Activated B cell treated with CpG ODN at 0.5 μM for 24 hours (primary cell): Measurements from ENCODE around the gene MARCHF4. TPM values are rescaled to one million over a fixed set of nuclear protein-coding genes. Genes with fewer than 3 reads are reported as not detected.

ENCODE experiments used
- ATAC-seq: fragments of 200-7000 bp; cut with Tn5 transposase; one replicate; pipeline ENCODE4 v1.10.0; 2021; ENCODE audit warnings: low read depth, mild to moderate bottlenecking, moderate library complexity
- CTCF ChIA-PET: fragments of 350-600 bp; sonication (Branson Sonifier 250); formaldehyde crosslinking; loops from one replicate; lab custom pipeline; 2021; ENCODE audit warnings: antibody characterized with exemption; lab: Charles Lee
- POLR2A ChIA-PET: fragments of 350-600 bp; sonication (Branson Sonifier 250); formaldehyde crosslinking; loops from one replicate; lab custom pipeline; 2021; ENCODE audit warnings: antibody characterized with exemption; lab: Charles Lee
- DNase-seq: peaks from one replicate; pipeline ENCODE4 v3.0.0; 2022
- H3K27ac Mint-ChIP-seq: one replicate; pipeline ENCODE4 v1.8.0; 2020; ENCODE audit warnings: mixed read lengths
- H3K27me3 Mint-ChIP-seq: one replicate; pipeline ENCODE4 v1.8.0; 2021; ENCODE audit warnings: mixed read lengths
- H3K36me3 Mint-ChIP-seq: one replicate; pipeline ENCODE4 v1.8.0; 2021; ENCODE audit warnings: low read depth, mixed read lengths
- H3K4me1 Mint-ChIP-seq: one replicate; pipeline ENCODE4 v1.8.0; 2021; ENCODE audit warnings: mixed read lengths
- H3K4me3 Mint-ChIP-seq: one replicate; pipeline ENCODE4 v1.8.0; 2020; ENCODE audit warnings: mild to moderate bottlenecking, mixed read lengths
- H3K9me3 Mint-ChIP-seq: one replicate; pipeline ENCODE4 v1.8.0; 2020; ENCODE audit warnings: mixed read lengths
- intact Hi-C: fragments of 100-400 bp; cut with micrococcal nuclease; formaldehyde crosslinking; loops from one replicate; pipeline ENCODE4 v1.15.1; 2024
- total RNA-seq: library from RNA; stranded (reverse); gene quantifications from 2 replicates; pipeline ENCODE4 v1.2.3, GENCODE V29; 2022
- TF ChIP-seq, protein P1 (sequence below): fragments of 200-600 bp; IDR thresholded peaks from one replicate; pipeline ENCODE4 v1.8.0; 2022; ENCODE audit warnings: antibody characterized with exemption, mild to moderate bottlenecking

The MARCHF4 gene
- total RNA-seq, 1 donor from 2014 or later: not detected

DNA sequence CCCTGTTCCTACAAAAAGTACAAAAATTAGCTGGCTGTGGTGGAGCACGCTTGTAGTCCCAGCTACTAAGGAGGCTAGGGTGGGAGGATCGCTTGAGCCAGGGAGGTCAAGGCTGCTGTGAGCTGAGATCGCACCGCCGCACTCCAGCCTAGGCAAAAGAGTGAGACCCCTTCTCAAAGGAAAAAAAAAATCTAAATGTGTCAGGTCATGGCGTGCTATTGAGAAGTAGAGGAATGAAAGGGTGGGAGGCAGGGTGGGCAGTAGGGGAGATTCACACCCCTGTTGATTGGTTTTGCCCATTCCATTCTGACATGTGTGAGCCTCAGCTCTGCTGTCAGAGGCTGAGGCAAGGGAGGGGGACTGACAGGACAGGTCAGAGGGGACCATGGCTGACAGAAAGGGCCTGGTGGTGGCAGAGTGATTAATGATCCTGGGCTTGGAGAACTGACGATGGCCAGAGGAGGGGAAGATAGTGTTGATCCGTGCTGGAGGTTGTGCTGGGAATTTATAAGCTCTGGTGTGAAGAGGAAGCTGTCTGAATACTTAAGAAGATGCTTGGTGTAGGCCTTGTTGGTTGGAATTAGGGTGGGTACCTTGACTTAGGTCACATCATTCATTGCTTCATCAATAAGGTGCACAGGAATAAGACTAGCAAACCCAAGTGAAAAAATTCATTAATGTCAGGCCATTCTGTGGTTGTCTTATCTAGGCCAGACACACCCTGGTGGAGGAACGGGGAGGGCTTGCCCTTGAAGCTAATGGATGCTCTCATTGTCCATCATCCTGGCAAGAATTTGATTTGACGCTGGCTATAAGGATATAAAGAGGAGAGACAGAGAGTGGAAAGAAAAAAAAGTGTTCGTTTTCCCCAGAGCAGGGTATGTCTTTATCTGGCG lies 20.9 kb upstream of the MARCHF4 start:
- Mint-ChIP-seq H3K36me3 (no peaks in the 10 kb centered on the region), H3K9me3 (no peaks in the 10 kb centered on the region), H3K4me3 (no peak overlapping the region), H3K27me3 (peaks cover 26% of the 10 kb centered on the region), H3K4me1 (peaks cover 5% of the 10 kb centered on the region), H3K27ac (no peak overlapping the region)
- TF ChIP-seq, protein P1, sequence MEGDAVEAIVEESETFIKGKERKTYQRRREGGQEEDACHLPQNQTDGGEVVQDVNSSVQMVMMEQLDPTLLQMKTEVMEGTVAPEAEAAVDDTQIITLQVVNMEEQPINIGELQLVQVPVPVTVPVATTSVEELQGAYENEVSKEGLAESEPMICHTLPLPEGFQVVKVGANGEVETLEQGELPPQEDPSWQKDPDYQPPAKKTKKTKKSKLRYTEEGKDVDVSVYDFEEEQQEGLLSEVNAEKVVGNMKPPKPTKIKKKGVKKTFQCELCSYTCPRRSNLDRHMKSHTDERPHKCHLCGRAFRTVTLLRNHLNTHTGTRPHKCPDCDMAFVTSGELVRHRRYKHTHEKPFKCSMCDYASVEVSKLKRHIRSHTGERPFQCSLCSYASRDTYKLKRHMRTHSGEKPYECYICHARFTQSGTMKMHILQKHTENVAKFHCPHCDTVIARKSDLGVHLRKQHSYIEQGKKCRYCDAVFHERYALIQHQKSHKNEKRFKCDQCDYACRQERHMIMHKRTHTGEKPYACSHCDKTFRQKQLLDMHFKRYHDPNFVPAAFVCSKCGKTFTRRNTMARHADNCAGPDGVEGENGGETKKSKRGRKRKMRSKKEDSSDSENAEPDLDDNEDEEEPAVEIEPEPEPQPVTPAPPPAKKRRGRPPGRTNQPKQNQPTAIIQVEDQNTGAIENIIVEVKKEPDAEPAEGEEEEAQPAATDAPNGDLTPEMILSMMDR: no peak
- ChIA-PET CTCF (no interaction called here), POLR2A (no interaction called here)
- intact Hi-C loops: no loop called here
- no peak for ATAC-seq
- no peak for DNase-seq

DNA sequence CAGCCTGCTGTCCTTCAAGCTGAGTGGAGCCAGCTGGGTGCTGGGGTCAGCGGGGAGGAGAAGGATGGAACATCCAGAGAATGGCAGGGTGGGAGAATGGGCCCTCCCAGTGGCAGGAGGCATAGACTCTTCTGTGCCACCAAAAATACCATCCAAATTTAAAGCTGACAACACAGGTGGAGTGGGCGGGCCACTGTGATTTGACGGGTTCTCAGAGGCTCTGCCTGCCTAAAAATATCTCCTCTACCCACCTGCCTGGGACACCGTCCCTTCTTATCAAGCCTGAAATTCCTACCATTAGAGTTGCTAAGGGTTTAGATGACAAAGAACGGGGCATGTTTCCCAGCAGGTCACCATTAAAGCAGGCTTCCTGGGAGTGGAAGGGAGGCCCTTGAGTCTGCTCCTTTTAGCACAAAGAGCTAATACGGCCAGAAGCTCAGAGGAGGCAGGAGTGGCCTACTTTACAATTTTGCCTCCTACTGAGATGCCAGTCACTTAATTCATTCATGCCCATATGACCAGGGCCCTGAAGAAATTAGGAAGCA lies 19.8 kb upstream of the MARCHF4 start:
- H3K36me3 Mint-ChIP-seq: no peaks in the 10 kb centered on the region
- no peak for DNase-seq
- TF ChIP-seq, protein P1: no peak
- H3K27me3 Mint-ChIP-seq: peaks cover 33% of the 10 kb centered on the region
- no peaks in the 10 kb centered on the region for H3K9me3 Mint-ChIP-seq
- peaks cover 5% of the 10 kb centered on the region for H3K4me1 Mint-ChIP-seq
- H3K4me3 Mint-ChIP-seq: no peak overlapping the region
- ChIA-PET CTCF (no interaction called here), POLR2A (no interaction called here)
- ATAC-seq: no peak
- H3K27ac Mint-ChIP-seq: no peak overlapping the region
- intact Hi-C loops: no loop called here

DNA sequence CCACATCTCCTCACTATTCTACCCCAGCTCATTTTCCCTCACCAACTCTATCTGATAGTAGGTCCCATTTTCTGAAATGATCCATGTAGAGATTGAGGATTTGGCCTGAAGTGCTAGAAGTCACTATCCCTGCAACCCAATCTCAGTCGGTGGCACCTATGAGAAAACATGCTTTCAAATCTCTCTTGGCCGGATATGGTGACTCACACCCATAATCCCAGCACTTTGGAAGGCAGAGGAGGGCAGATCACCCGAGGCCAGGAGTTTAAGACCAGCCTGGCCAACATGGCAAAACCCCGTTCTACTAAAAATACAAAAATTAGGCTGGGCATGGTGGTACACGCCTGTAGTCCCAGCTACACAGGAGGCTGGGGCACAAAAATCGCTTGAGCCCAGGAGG lies 19.1 kb upstream of the MARCHF4 start:
- H3K27ac Mint-ChIP-seq: no peak overlapping the region
- TF ChIP-seq, protein P1: no peak
- H3K4me1 Mint-ChIP-seq: peaks cover 5% of the 10 kb centered on the region
- intact Hi-C loops: no loop called here
- ChIA-PET POLR2A (no interaction called here), CTCF (no interaction called here)
- no peaks in the 10 kb centered on the region for H3K9me3 Mint-ChIP-seq
- no peak overlapping the region for H3K4me3 Mint-ChIP-seq
- ATAC-seq (no peak), DNase-seq (no peak)
- H3K27me3 Mint-ChIP-seq: peaks cover 36% of the 10 kb centered on the region
- H3K36me3 Mint-ChIP-seq: no peaks in the 10 kb centered on the region

DNA sequence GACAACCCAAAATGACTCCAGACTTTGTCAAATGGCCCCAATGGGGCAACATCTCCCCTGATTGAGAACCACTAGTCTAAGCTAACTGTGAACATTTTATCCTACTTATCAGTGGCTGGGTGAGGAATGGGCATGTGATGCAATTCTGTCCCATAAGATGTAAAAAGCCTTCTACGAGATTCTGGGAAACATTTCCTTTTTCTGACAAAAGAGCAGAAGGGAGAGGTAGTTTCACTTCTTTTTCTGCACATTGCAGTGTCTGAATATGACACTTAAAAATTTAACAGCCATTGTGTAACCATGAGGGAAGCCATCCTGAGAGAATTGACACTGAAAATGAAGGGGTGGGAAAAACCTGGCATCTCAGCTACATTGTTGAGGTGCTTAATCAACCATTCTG lies 17.3 kb upstream of the MARCHF4 start:
- no peak overlapping the region for H3K27ac Mint-ChIP-seq
- H3K4me1 Mint-ChIP-seq: peaks cover 5% of the 10 kb centered on the region
- intact Hi-C loops: no loop called here
- H3K27me3 Mint-ChIP-seq: peaks cover 33% of the 10 kb centered on the region
- TF ChIP-seq, protein P1: no peak
- DNase-seq (no peak), ATAC-seq (no peak)
- ChIA-PET POLR2A (no interaction called here), CTCF (no interaction called here)
- no peaks in the 10 kb centered on the region for H3K9me3 Mint-ChIP-seq
- H3K36me3 Mint-ChIP-seq: no peaks in the 10 kb centered on the region
- H3K4me3 Mint-ChIP-seq: no peak overlapping the region

DNA sequence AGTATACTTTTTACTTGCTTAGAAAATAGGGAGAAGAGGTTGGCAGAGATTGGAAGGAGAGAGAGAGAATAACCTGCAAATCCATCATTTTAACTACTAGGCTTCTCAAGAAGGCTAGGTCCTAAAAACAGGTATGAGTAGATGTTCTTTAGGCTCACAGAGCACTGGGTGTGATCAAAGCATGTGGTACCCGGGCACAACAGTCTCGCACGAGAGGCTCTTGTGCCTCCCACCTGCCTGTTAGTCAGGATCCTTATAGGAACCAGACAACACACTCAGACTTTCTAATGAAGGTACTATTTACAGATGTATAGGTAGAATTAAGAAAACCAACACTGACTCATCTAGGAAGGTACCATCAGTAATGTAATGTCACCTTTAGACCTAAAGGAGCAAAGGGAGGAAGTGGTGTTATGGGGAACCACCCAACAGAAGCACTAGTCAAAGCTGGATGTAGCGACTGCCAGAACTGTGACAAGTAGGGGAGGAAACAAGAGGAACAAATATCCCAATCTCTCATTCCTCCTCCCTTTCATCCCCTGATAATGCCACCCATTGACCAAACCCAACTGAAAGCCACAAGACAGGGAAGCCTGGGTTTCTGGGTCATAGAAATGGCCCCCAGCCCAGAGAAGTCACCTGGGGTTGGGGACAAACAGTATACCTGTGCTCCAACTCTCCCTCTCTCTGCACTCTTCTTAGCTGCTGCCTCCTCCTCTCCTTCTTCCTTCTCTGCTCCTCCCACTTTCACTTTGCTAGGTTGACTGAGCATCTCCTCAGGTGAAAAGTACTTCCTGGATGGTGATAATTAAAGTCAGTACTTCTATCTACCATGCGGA lies 16.0 kb upstream of the MARCHF4 start:
- CTCF ChIA-PET: no interaction called here
- no peak for DNase-seq
- ATAC-seq: peak; percentile 34

More for the DNA sequence above, 16.0 kb upstream of the MARCHF4 start:
- POLR2A ChIA-PET: no interaction called here
- H3K4me3 Mint-ChIP-seq: no peak overlapping the region
- H3K27ac Mint-ChIP-seq: no peak overlapping the region
- intact Hi-C loops: no loop called here
- peaks cover 23% of the 10 kb centered on the region for H3K27me3 Mint-ChIP-seq
- H3K4me1 Mint-ChIP-seq: peaks cover 5% of the 10 kb centered on the region
- no peaks in the 10 kb centered on the region for H3K9me3 Mint-ChIP-seq
- no peaks in the 10 kb centered on the region for H3K36me3 Mint-ChIP-seq
- TF ChIP-seq, protein P1: no peak
